GM19239 (cell line): ENCODE data around the gene TRPV2.
A peak's percentile ranks its signal among the peaks of the same experiment; 100 is the strongest.
"Not testable (repeated sequence)": the region's sequence is repeated elsewhere in the genome, so short reads cannot be mapped to it uniquely, and the experiment has no call there.

Experiments used
- DNase-seq: peaks from one replicate; pipeline ENCODE4 v3.0.0; 2011; ENCODE audit warnings: low spot score; ENCODE audit not compliant: insufficient read length
- FAIRE-seq: peaks from 2 replicates; lab custom pipeline; 2011; peaks lifted over from hg19 to GRCh38; lab: Jason Lieb, UNC

Gene TRPV2, protein sequence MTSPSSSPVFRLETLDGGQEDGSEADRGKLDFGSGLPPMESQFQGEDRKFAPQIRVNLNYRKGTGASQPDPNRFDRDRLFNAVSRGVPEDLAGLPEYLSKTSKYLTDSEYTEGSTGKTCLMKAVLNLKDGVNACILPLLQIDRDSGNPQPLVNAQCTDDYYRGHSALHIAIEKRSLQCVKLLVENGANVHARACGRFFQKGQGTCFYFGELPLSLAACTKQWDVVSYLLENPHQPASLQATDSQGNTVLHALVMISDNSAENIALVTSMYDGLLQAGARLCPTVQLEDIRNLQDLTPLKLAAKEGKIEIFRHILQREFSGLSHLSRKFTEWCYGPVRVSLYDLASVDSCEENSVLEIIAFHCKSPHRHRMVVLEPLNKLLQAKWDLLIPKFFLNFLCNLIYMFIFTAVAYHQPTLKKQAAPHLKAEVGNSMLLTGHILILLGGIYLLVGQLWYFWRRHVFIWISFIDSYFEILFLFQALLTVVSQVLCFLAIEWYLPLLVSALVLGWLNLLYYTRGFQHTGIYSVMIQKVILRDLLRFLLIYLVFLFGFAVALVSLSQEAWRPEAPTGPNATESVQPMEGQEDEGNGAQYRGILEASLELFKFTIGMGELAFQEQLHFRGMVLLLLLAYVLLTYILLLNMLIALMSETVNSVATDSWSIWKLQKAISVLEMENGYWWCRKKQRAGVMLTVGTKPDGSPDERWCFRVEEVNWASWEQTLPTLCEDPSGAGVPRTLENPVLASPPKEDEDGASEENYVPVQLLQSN

DNA sequence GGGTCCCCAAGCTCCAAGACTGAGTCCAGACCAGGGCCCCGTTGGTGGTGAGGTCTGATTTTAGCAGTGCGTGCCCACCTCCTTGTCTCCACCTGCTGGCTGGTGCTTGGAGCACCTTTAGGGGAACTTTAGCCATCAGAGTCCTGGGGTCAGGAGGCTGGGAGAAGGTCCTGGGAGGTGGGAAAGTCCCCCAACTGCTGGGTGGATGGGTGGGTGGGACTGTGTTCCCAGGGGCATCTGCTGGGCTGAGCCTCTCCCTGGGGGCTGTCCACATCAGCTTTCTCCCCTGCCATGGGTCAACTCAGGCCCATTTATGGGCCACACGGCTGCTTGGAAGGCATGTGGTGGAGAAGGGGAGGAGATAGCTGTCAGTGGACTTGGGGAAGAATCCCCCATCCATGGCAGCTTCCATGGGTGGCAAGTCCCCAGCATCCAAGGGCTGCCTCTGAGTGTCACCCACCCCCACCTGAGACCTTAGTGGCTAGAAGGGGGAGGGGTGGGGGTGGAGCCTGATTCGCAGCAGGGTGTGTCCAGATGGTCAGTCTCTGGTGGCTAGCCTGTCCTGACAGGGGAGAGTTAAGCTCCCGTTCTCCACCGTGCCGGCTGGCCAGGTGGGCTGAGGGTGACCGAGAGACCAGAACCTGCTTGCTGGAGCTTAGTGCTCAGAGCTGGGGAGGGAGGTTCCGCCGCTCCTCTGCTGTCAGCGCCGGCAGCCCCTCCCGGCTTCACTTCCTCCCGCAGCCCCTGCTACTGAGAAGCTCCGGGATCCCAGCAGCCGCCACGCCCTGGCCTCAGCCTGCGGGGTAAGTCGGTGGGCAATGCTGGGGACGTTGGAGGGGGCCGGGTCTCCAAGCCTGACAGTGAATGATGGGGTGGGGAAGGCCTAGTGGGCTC lies at the start of gene TRPV2:
Gene TRPV2 (plus strand): TSS at position 541 of the 894 bp plus-strand sequence. CDS start 2,098 bp downstream, outside the sequence.
- FAIRE-seq: peak; percentile 82
- DNase-seq: no peak

DNA sequence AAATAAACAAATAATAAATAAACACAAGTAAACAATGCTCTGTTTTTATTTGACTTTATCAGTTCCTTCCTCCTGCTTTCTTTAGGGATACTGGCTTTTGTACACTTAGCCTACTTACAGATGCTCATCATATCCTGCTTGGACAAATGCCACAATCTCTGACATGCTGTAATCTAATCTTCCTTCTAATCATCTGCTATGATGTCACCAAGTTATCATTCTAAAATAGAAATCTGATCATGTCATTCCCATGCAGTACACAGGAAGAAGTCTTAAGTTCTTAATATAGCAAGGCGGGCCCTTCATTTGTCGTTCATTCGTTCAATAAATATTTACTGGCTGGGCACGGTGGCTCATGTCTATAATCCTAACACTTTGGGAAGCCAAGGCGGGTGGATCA lies 43.6 kb upstream of the TRPV2 start:
- DNase-seq: no peak
- no peak for FAIRE-seq

DNA sequence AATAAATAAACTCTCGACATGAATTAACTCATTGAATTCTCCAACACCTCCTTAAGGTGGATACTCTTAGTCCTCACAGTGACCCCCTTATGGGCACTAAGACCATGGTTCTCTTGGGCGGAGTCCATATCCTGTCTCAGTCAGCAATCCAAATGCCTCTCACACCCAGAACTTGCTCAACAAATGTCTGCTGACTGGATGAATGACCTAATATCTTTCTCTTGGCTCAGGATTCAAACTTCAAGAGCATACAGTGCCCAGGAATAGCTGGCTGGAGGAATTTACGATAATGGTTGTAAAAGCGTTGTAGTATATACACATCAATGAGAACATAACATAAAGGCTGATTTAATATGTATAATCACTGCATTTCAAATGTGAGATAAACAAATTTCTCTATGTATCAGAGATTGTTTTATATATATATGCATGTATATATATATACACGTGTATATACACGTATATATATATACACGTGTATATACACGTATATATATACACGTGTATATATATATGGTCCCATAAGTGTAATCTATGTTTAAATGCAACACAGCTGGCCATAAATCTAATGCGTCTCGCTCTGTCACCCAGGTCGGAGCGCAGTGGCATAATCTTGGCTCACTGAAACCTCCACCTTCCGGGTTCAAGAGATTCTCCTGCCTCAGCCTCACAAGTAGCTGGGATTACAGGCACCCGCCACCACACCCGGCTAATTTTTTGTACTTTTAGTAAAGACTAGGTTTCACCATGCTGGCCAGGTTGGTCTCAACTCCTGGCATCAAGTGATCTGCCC lies 41.0 kb upstream of the TRPV2 start:
- FAIRE-seq: no peak

DNA sequence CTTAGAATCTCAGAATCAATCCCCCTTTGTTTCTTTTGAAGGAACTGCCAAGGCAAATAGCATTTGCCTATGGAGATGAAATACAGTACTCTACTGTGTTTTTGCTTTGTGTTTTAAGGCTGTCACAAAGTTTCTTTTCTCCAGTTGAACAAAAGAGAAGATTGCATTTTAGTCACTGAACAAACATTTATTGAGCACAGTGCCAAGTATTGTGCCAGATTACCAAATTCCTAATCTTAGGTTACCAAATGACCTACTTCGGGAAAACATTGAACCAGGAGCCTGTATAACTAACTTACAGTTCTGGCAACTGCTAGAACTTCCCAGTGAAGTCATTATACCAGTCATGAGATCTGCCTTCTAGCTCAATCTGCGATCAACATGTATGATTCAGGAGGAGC lies 37.4 kb upstream of the TRPV2 start:
- no peak for FAIRE-seq

More for the DNA sequence above, 41.0 kb upstream of the TRPV2 start:
- no peak for DNase-seq

DNA sequence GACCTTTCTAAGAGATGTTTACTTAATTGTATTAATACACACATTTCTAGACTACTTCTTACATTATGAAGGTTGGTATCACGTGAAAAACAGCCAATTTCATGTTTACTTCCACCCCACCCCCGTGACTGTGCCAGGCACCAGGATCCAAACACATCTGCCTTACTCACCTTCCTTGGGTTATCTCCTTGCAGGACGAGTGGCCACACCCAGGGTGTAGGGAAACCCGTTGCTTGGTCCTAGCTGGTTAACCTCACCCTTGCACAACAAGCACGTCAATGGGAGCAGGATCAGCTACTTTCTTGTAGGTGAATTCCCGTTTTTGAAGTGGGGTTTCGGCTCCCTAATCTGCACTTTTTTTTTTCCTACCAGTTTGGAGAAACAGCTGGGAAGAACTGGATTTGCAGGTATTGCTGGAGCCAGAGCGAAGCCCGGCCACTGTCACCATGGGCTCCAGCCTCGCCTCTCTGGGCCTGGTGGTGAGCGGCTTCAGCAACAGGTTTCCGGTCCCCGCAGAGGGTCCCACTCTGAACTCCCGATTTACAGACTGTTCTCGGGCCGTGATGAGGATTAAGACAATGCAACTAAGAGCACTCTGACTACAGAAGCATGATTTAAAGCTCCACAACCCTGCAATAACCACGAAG lies 36.6 kb upstream of the TRPV2 start:
- FAIRE-seq: no peak
- no peak for DNase-seq

More for the DNA sequence above, 37.4 kb upstream of the TRPV2 start:
- no peak for DNase-seq

DNA sequence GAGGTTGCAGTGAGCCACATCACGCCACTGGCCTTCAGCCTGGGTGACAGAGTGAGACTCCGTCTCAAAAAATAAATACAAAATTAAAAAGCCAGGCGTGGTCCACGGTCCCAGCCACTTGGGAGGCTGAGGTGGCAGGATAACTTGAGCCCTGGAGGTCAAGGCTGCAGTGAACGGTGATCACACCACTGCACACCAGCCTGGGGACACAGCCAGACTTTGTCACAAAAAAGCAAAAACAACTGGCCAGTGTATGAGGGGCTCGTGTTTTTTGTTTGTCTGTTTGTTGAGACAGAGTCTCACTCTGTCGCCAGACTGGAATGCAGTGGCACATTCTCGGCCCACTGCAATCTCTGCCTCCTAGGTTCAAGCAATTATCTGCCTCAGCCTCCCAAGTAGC lies 35.7 kb upstream of the TRPV2 start:
- FAIRE-seq (no peak), DNase-seq (no peak)

DNA sequence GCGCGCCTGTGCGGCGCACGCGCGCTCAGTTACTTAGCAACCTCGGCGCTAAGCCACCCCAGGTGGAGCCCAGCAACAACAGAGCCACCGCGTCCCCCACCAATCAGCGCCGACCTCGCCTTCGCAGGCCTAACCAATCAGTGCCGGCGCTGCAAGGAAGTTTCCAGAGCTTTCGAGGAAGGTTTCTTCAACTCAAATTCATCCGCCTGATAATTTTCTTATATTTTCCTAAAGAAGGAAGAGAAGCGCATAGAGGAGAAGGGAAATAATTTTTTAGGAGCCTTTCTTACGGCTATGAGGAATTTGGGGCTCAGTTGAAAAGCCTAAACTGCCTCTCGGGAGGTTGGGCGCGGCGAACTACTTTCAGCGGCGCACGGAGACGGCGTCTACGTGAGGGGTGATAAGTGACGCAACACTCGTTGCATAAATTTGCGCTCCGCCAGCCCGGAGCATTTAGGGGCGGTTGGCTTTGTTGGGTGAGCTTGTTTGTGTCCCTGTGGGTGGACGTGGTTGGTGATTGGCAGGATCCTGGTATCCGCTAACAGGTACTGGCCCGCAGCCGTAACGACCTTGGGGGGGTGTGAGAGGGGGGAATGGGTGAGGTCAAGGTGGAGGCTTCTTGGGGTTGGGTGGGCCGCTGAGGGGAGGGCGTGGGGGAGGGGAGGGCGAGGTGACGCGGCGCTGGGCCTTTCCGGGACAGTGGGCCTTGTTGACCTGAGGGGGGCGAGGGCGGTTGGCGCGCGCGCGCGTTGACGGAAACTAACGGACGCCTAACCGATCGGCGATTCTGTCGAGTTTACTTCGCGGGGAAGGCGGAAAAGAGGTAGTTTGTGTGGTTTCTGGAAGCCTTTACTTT lies 34.5 kb upstream of the TRPV2 start, which contains the start of gene UBB:
Gene UBB (plus strand): TSS at position 452 of the 856 bp plus-strand sequence. CDS start 817 bp downstream, outside the sequence.
- peak; percentile 85 for DNase-seq
- peak; percentile 94 for FAIRE-seq

DNA sequence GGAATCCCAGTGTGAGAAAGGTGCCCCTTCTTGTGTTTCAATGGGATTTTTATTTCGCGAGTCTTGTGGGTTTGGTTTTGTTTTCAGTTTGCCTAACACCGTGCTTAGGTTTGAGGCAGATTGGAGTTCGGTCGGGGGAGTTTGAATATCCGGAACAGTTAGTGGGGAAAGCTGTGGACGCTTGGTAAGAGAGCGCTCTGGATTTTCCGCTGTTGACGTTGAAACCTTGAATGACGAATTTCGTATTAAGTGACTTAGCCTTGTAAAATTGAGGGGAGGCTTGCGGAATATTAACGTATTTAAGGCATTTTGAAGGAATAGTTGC lies 33.9 kb upstream of the TRPV2 start:
- no peak for FAIRE-seq
- no peak for DNase-seq

DNA sequence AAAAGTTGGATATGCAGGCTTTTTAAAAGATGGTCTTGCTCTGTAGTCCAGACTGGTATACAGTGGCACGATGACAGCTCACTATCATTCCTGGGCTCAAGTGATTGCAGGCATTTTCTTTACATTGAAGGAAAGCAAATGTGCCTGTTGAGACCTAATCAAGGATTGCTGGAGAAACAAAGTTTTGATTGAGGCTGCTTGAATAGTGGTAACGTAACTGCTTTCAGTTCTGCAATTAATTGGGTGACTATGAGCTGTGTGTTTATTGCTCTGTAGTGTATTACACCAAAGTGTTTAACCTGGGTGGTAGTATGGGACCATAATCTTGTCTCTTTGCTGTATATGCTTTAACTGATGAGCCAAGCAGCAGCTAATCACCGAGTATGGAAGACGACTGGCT lies 32.2 kb upstream of the TRPV2 start:
- FAIRE-seq (no peak), DNase-seq (no peak)

DNA sequence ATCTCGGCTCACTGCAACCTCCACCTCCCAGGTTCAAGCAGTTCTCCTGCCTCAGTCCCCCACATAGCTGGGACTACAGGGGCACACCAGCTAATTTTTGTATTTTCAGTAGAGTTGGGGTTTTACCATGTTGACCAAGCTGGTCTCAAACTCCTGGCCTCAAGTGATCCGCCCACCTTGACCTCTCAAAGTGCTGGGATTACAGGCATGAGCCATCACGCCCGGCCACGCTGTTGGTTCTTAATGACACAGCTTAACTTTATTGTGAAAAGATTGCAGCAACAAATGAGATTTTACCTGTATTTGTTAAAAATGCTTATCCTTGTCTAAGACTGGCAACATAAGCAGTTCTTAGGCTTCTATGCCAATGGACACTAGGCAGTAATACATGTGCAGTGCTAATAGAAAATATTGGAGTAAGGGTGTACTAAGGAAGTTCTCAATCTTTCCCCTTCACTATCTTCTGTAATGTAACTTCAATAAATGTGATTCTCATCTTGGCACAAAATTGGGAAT lies 31.5 kb upstream of the TRPV2 start:
- FAIRE-seq (no peak), DNase-seq (no peak)

DNA sequence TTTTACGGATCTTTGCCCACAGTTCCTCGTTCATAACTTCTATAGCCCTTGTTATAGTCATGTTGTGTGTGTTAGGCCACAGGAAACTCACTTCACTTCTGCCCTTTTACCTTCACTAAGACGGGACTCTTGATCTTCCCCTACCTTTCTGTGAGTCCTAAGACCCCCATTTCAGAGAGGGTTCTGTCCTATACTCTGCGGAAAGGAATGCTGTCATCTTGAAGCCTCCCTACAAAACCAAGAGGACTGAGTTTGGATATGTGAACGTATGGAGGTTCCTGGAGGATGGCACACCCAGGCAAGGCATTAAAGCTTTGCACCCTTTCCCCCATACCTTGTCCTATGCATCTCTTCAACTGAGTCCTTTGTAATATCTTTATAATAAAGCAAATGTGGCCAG lies 30.8 kb upstream of the TRPV2 start:
- DNase-seq (no peak), FAIRE-seq (no peak)

DNA sequence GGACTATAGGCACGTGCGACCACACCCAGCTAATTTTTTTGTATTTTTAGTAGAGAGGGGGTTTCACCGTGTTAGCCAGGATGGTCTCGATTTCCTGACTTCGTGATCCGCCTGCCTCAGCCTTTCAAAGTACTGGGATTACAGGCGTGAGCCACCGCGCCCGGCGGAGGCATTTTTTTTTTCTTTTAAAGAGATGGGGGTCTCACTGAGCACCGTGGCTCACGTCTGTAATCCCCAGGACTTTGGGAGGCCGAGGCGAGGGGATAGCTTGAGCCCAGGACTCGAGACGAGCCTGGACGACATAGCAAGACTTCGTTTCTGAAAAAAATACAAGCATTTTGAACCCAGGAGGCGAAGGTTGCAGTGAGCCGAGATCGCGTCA lies 29.3 kb upstream of the TRPV2 start:
- not testable (repeated sequence) for DNase-seq, FAIRE-seq

DNA sequence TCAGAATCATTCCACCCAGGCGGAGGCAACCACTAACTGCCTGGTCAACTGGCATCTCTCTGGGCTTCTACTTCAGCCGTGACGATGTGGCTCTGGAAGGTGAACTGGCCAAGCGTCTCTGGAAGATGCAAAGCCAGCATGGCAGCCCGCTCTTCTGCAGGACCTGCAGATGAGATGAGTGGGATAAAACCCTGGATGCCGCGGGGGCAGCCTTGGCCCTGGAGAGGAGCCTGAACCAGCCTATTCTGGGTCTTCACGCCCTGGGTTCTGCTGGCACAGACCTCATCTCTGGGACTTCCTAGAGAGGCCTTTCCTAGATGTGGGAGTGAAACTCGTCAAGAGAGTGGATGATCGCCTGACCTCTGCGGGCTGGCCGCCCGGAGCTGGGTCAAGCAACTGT lies 23.9 kb upstream of the TRPV2 start:
- no peak for FAIRE-seq
- DNase-seq: no peak

DNA sequence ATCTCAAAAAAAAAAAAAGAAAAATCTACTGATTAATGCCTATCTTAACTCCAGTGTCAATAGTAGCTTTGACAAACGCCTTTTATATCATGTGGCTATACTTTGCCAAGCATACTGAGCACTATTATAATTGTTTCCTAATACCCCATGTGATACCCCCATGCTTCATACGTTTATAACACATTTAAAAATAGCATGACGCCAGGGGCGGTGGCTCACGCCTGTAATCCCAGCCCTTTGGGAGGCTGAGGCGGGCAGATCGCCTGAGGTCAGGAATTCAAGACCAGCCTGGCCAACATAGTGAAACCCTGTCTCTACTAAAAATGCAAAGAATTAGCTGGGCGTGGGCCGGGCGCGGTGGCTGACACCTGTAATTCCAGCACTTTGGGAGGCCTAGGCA lies 22.9 kb upstream of the TRPV2 start:
- not testable (repeated sequence) for DNase-seq

DNA sequence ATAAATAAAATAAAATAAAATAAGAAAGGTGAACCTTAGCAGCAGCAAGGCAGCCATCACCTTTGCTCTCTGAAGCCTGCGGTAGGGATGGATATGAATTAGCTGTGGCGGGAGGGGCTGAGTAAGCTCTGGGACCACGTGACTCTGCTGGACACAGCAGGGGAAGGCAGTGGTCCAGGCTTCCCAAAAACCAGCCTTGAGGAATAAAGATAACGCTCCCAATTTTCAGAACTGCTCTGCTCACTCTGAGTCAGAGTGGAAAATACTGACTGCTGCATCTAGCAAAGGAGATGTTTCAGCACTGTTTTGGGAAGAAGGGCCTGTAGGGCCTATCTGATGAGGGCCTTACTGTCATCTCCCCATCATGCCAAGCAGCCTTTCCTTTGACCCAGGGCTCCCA lies 19.5 kb upstream of the TRPV2 start:
- DNase-seq, FAIRE-seq: not testable (repeated sequence)

More for the DNA sequence above, 22.9 kb upstream of the TRPV2 start:
- FAIRE-seq: not testable (repeated sequence)

DNA sequence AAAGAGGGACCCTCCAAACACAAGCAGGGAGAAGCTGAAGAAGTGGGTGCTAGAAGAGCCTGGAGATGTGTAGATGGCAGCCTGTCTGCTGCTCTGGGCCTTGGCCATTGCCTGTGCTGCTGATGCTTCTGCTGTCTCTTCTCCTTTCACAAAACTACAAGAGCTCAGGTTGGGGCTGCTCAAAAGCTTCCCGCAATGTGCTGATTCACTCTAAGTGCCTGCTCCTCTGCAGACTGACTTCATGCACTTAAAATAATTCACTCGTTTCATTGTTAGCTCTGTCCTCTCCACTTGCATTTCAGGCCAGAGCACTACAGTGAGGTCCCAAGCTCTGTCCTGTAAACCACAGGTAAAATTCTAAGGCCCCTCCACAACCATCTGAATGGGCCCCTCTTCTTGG lies 18.7 kb upstream of the TRPV2 start:
- not testable (repeated sequence) for FAIRE-seq, DNase-seq

DNA sequence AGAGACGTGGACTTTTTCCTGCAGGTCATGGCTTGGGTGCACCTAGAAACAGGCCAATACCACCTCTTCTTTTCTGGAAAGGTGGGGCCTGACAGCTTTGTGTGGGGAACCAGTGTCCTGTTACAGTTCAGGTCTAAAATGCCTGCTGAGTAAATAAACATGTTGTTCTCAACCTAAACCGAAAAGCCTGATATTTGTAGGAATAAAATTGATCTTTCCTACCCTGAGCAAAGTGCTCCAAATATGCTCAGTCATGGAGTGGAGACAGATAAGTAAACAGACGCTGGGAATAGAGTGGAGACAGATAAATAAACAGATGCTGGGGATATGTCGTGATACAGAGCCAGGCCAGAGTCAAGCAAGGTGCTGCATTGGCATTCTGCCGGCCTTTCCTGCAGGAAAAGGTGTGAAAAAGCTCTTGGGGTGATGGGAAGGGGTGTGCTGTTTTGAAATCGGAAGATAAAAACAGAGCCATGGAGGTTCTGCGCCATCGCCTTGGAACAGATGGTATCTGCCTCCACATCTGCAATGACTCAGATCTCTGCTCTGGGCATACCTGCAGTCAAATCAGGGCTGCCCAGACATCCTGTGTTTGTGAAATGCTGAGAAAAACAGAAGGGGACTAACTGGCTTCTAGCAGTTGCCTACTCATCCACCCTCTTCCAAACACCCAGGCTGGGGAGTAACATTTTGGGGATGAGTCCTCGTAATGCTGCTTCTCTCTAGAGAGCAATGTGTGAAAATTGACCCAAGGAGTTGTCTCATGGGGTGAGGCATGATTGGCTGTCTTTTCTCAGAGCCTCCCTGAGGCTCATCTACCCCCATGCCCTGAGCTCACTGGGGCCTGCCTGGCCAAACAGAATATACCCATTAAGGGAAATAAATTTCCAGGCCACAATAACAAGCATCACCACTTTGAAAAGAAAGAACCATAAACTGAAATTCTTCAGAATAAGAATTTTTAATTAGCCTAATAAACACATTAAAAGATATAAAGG lies 16.8 kb upstream of the TRPV2 start:
- FAIRE-seq (peak; percentile 80), DNase-seq (no peak)
